HTERT RPE-1 (cell line): ENCODE measurements around the gene MYO3A.

Experiments
- in situ Hi-C: fragments of 300-500 bp; cut with MboI; formaldehyde crosslinking; loops from 4 replicates; pipeline ENCODE4 v1.14.3; 2020; ENCODE audit warnings: low sequenced_read_pairs

The MYO3A gene

GRCh38 chr10:26214551-26215395 is 280.7 kb downstream of the MYO3A start:
- in situ Hi-C loops = no loop called here

DNA sequence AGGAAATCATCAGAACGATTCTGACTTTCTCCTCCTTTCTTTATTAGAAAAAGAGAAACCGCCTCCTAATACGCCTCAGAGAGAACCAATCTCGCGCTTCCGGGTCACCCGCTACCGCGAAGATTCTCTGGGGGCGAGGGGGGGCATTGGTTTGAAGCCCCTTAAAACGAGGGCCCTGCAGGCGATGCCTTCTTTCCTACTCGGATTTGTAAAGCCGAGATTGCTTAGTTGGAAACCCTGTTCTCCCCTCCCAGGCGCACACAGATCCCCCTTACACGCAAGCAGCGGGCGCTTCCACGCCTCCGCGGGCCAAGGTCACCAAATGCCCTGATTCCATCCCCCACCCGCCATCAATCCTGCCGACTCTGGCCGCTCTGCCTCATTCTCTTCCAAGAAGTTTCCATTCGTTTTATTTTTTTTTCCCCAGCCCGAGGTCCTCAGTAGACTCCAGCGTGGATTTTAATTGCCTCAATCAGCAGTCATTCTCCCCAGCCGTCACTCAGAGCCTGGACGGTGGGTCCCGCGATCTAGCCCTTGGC is 281.4 kb downstream of the MYO3A start:
- in situ Hi-C loops = no loop called here

DNA sequence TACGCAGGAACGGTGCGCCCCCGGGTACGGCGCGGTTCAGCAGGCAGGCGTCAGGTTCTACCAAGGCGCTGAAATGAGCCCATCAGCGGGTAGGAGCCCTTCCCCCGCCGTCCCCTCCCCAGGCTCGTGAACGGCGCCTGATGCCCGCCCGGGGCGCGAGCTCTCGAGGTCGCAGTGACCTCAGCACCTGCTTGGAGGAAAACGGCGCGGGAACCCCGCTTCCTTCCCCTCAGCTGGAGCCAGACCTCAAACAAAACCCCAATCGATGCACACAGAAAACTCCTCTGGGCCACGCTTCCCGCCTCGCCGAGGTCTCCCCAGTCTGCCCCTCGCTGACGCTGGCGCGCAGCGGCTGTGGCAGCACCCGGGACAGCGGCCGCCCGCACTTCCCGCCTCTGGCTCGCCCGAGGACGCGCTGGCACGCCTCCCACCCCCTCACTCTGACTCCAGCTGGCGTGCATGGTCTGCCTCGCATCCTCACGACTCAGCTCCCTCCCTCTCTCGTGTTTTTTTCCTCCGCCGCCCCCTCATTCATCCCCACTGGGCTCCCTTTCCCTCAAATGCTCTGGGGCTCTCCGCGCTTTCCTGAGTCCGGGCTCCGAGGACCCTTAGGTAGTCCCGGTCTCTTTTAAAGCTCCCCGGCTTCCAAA is 282.0 kb downstream of the MYO3A start:
- in situ Hi-C loops = no loop called here

DNA sequence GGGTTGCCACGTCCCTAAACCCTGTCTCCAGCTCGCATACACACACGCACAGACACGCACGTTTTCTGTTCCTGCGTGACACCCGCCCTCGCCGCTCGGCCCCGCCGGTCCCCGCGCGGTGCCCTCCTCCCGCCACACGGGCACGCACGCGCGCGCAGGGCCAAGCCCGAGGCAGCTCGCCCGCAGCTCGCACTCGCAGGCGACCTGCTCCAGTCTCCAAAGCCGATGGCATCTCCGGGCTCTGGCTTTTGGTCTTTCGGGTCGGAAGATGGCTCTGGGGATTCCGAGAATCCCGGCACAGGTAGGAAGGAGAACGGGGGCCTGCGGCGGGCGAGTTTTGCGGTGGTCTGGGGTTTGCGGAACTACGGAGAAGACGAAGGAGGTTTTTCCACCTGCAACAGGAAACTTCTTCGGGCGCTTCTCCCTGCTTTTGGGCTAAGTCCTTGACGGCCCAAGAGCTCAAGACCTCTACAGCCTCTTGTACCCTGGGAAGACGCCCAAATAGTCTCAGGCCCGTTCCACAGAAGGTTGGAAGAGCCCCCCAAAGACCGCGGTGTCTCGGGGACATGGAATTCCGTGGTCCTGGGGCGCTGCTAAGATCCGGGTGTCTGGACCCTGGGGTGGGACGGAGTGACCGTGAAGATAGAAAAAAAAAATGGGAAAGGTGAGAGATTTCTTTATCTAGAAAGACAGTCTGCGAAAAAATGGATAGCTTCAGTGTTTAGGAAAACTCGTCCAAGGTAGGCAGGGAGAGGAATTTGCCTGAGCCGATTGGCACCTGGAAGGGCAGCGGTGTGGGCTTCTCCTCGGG is 282.8 kb downstream of the MYO3A start, which contains the start of gene GAD2:
TSS of gene GAD2 (plus strand) at position 190 of the 811 bp plus-strand sequence. CDS start at position 226, 36 bp downstream.
- in situ Hi-C loops = no loop called here

DNA sequence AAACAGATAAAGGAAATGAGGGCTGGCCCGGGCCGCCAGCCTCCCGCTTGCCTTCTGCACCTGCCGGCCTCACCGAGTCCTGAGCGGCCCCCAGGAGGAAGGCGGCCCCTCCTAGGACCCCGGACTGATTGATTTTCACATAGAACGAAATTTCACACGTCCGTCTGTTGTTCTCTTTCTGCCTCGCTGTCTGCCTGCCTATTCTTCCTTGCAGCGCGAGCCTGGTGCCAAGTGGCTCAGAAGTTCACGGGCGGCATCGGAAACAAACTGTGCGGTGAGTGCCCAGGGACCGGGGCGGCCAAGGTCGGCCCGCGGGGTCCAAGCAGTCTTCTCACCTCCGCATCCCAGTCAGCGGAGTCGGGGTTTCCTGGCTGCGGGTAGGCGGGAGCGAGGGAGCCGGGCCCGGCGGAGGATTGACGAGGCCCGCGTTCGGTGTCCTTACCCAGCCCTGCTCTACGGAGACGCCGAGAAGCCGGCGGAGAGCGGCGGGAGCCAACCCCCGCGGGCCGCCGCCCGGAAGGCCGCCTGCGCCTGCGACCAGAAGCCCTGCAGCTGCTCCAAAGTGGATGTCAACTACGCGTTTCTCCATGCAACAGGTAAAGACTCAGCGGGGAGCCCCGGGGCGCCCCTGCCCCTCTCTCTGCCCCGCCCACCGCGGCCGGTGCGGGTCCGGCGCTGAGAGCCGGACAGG is 283.5 kb downstream of the MYO3A start:
- in situ Hi-C loops = no loop called here

DNA sequence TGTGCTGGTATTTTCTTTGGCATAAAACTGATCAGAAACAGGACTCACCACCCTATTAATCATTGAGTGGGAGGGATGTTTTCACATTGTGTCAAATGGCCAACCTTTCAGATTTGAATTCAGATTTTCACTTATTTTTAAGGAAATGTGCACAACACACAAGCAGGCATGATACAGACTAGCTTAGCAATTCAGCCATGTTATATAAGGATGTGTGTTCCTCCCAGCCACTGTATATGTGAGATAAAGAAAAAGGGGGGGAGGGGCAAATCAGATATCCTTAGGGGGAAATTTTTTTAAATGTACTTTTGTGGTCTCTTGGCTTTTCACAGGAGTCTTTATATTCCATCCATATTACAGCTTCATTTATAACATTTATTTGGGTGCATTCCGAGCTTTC is 285.6 kb downstream of the MYO3A start:
- in situ Hi-C loops = no loop called here

DNA sequence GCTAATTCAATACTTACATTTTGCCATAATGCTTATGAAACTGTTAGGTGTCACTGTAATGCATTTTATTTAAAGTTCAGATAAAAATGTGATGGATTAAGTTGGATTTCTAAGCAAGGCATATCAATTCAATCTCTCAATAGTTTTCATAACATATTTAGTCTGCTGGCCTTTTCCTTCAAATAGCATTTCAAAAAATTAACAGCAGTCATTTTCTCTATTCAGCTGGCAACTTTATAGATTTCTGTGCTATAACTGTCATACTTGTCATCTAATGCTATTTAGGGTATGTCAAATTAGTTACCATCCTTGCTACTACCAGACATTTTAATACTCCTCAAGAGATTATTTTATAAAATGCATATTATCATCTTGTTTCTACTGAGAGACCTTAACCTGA is 286.9 kb downstream of the MYO3A start:
- in situ Hi-C loops = no loop called here

DNA sequence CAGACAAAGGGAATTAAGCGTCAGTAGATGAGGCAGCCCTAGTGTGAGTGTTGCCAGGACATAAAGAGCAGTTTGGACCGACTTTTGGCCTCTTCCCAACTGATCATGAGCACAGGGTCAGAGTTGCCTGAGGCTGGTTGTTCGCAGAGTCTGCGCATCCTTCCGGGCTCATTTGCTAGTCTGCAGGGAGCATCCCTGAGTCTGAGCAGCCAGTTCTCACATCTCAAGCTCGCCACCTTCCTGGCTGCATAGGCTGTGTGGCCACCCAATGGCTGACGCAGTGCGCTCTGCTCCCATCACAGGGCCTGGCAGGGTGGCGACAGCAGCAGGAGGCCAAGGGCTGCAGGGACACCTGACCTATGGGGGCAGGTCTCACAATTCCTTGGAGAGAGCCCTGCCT is 287.5 kb downstream of the MYO3A start:
- in situ Hi-C loops = no loop called here

DNA sequence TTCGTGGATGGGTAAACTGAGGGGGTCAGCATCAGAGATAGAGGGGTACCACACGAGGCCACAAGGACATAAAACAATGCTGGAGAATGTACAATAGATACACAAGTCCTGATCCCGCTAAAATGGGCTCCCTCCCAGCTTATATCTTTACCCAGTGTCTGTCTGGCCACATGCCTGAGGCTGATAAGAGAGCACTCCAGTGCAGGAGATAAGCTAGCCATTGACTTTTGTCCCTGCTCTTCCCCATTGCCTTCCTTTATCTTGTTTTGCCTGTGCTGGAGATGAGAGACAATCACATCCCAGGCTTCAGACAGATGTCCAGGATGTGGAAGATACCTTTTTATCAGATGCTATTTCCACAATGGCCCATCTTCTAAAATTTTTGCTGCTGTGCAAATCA is 288.5 kb downstream of the MYO3A start:
- in situ Hi-C loops = no loop called here

GRCh38 chr10:26225322-26225721 is 291.3 kb downstream of the MYO3A start:
- in situ Hi-C loops = no loop called here

DNA sequence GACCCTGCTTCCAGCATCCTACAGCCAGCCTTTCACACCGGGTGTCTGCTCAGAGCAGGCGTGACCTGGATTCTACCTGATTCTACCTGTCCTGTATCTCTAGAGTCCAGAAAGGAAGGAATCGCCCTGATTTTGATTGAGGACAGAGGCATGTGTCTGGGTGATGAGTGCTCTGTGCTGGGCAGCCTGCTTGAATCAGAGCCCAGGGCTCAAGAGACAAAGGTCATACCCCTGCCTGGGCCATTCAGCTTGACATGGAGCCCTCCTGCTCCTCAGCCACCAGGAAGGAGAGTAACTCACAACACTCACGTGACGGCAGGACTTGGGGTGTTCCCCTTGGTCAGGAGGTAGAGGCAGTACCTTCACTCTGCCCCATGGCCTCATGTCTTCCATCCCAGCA is 293.8 kb downstream of the MYO3A start:
- in situ Hi-C loops = no loop called here

DNA sequence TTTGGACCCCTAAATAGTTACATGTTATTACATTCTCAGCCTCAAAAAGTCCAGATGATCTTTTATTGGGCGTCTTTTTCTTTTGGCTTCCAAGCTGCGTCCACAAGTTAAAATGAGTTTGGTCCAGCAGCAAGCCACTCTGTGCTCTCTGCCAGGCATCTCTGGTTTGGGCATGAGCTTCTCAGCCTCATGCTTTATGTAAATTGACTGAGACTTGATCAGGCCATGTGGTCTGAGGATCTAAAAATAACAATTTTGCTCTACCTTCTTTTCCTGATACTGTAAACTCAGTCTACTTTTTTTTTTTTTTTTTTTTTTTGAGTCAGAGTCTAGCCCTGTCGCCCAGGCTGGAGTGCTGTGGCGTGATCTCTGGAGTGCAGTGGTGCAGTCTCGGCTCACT is 298.1 kb downstream of the MYO3A start:
- in situ Hi-C loops = no loop called here

GRCh38 chr10:26235761-26236160 is 301.7 kb downstream of the MYO3A start:
- in situ Hi-C loops = no loop called here

GRCh38 chr10:26238378-26238777 is 304.3 kb downstream of the MYO3A start:
- in situ Hi-C loops = no loop called here

DNA sequence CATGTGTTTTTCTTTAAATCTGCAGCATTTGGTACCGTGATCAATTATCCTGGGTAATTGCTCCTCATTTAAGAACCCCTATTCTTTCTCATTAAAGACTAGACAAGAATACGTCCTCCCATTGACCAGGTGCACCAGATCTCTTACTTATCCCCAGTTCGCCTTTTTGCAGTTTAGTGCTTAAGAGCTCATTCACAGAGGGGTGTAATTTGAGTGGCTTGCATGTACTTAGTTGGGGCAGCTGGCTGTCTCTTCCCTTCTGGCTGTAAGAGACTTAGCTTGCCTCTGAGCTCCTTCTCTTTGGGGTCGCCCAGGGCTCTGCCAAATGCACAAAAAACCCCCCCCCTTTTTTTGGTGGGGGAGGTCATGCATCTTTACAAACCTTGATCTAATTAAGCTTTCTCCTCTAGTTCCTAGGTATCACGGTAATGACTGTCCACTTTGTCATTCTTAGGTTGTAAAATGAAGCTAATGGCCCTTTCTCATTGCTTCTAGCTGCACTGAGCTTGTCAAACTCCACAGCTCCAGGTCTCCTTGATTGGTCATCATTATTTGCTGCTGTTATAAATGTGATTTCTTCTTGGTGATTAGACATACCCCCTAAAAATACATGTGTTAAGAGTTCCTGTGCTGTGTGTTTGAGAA is 308.8 kb downstream of the MYO3A start:
- in situ Hi-C loops = no loop called here

DNA sequence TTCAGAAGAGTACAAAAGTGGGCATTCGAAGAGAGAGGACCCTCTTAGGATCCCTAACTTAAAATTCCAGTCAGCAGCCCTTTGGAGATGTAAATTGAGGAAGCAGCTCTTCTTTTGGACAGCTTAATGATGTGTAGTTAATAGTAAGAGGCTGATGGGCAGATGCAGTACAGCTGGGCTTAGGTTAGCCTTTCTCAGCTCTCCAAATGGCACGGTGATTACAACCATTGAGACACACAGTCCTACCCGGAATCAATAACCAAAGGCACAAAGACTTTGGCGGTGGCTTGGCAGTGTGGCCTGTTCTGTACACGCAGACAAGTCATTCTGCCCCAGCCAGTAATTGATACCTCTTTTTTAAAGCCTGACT is 309.3 kb downstream of the MYO3A start:
- in situ Hi-C loops = no loop called here

GRCh38 chr10:26249681-26250080 is 315.7 kb downstream of the MYO3A start:
- in situ Hi-C loops = no loop called here

- in situ Hi-C loops = no loop called here
Measured at GRCh38 chr10:26251925-26252324, 317.9 kb downstream of the MYO3A start.

DNA sequence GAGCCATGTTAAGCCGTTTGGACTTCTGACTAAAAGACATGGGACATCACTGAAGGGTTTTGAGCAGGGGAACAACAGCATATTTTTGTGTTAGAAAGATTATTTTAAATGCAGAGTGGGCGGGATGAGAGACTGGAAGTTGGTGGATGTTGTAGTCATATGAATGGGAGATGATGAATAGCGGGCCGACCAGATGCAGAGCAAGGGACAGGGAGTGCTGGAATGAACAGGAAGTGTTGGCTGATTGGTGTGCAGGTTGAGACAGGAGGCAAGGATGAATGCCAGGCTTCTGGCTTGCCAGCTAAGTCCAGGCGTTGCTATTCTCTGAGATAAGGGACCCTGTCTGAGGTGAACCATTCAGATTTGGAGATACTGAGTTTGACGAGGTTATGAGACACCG is 320.6 kb downstream of the MYO3A start:
- in situ Hi-C loops = no loop called here

- in situ Hi-C loops = no loop called here
Measured at GRCh38 chr10:26259341-26259740, 325.3 kb downstream of the MYO3A start.
